ENCODE measurements around the gene C22orf23. TPM values are rescaled to one million over a fixed set of nuclear protein-coding genes. Genes with fewer than 3 reads are reported as not detected.

Gene C22orf23
- total and polyA plus RNA-seq, 2 of the 13 experiments (the other 11 are each of a cell fraction or from before 2014, with no cell fraction given) = 0.21 to 0.24 TPM

GRCh38 chr22:37896939-37897338 is 56.5 kb downstream of the C22orf23 start (continued):
- peak; percentile 48; the same call in 1 of the 2 replicates for TF ChIP-seq PAXIP1 (CRISPR knock-in tag; conservative IDR thresholded peaks at IDR 0.05)
- TF ChIP-seq ZNF720 (CRISPR knock-in tag; IDR thresholded peaks at IDR 0.05) = no peak
- TF ChIP-seq ZNF546 (CRISPR knock-in tag; conservative IDR thresholded peaks at IDR 0.05) = no peak
- peak; percentile 48; the same call in 1 of the 2 replicates for TF ChIP-seq ZBTB20 (CRISPR knock-in tag; IDR thresholded peaks at IDR 0.05; ENCODE audit: borderline replicate concordance, low read depth)
- no peak for TF ChIP-seq ZNF564 (CRISPR knock-in tag; IDR thresholded peaks at IDR 0.05)
- TF ChIP-seq RXRA (CRISPR knock-in tag; IDR thresholded peaks at IDR 0.05) = peak; percentile 93
- no peak for TF ChIP-seq SKI (IDR thresholded peaks at IDR 0.05; ENCODE audit: partially characterized antibody)
- TF ChIP-seq NFE2 (CRISPR knock-in tag; IDR thresholded peaks at IDR 0.05) = no peak
- TF ChIP-seq POGZ (CRISPR knock-in tag; IDR thresholded peaks at IDR 0.05) = no peak
- TF ChIP-seq NCOR1 (IDR thresholded peaks at IDR 0.05; ENCODE audit: borderline replicate concordance, low read length) = peak; percentile 73; the same call in 1 of the 2 replicates
- TF ChIP-seq HMGXB4 (CRISPR knock-in tag; IDR thresholded peaks at IDR 0.05; ENCODE audit: borderline replicate concordance in 1 of 2, low read depth in 1 of 2) = 0 out of 4 replicates have a peak, but pooled peaks of 1 of the 2 experiments have one; percentile 33
- TF ChIP-seq MAF1 (CRISPR knock-in tag; IDR thresholded peaks at IDR 0.05; ENCODE audit: borderline replicate concordance) = 0 out of 2 replicates have a peak, but pooled peaks have one; percentile 38
- peak; percentile 16; the same call in 1 of the 2 replicates for TF ChIP-seq FOXJ3 (CRISPR knock-in tag; IDR thresholded peaks at IDR 0.05; ENCODE audit: borderline replicate concordance)
- TF ChIP-seq ZMAT5 (CRISPR knock-in tag; IDR thresholded peaks at IDR 0.05; ENCODE audit: borderline replicate concordance, low read depth) = no peak
- TF ChIP-seq HNF1B (CRISPR knock-in tag; IDR thresholded peaks at IDR 0.05) = 0 out of 2 replicates have a peak, but pooled peaks have one; percentile 19
- no peak for TF ChIP-seq ZFP1 (CRISPR knock-in tag; IDR thresholded peaks at IDR 0.05)
- TF ChIP-seq TBL1XR1 (IDR thresholded peaks at IDR 0.05; ENCODE audit: borderline replicate concordance, low read length, partially characterized antibody) = peak; percentile 83
- TF ChIP-seq ZSCAN31 (CRISPR knock-in tag; IDR thresholded peaks at IDR 0.05; ENCODE audit: low read depth) = no peak

Measured in HepG2 (cell line).